Endodermal cell (in vitro differentiated cells): ENCODE results near the gene PRKCQ. TPM values are rescaled to one million over a fixed set of nuclear protein-coding genes. Genes with fewer than 3 reads are reported as not detected.

ENCODE experiments used
- DNase-seq: peaks from one replicate; pipeline ENCODE4 v3.0.0-alpha.2; 2017
- H3K27ac ChIP-seq: 2 replicates; pipeline ENCODE4 v1.5.1; 2013; ENCODE audit warnings: mild to moderate bottlenecking, low read depth, low read length, moderate library complexity
- H3K27me3 ChIP-seq: 2 replicates; pipeline ENCODE4 v1.6.1; 2013; ENCODE audit warnings: mild to moderate bottlenecking, low read length, moderate library complexity; ENCODE audit not compliant: insufficient read depth, control insufficient read depth, poor library complexity, severe bottlenecking
- H3K36me3 ChIP-seq: 2 replicates; pipeline ENCODE4 v1.7.0; 2013; ENCODE audit warnings: mild to moderate bottlenecking, low read length, moderate library complexity; ENCODE audit not compliant: control insufficient read depth, insufficient read depth
- H3K4me1 ChIP-seq: one replicate; pipeline ENCODE4 v1.7.0; 2013; ENCODE audit warnings: low read length; ENCODE audit not compliant: control insufficient read depth, insufficient read depth
- H3K4me3 ChIP-seq: 2 replicates; pipeline ENCODE4 v1.5.1; 2013; ENCODE audit warnings: mild to moderate bottlenecking, low read length, moderate library complexity
- H3K9ac ChIP-seq: 2 replicates; pipeline ENCODE4 v1.6.1; 2013; ENCODE audit warnings: mild to moderate bottlenecking, low read length, moderate library complexity; ENCODE audit not compliant: poor library complexity, severe bottlenecking; ENCODE audit errors: extremely low read depth
- H3K9me3 ChIP-seq: 2 replicates; pipeline ENCODE4 v1.6.1; 2013; ENCODE audit warnings: mild to moderate bottlenecking, low read length, moderate library complexity; ENCODE audit not compliant: control insufficient read depth
- H3K27ac Mint-ChIP-seq: 2 replicates; pipeline ENCODE4 v1.8.0; 2020; ENCODE audit warnings: mixed read lengths
- H3K27me3 Mint-ChIP-seq: 2 replicates; pipeline ENCODE4 v1.8.0; 2021; ENCODE audit warnings: mild to moderate bottlenecking, mixed read lengths; ENCODE audit not compliant: insufficient read depth
- H3K36me3 Mint-ChIP-seq: 2 replicates; pipeline ENCODE4 v1.8.0; 2020; ENCODE audit warnings: low read depth, mixed read lengths
- H3K4me1 Mint-ChIP-seq: 2 replicates; pipeline ENCODE4 v1.8.0; 2020; ENCODE audit warnings: mixed read lengths
- H3K4me3 Mint-ChIP-seq: 2 replicates; pipeline ENCODE4 v1.8.0; 2020; ENCODE audit warnings: mild to moderate bottlenecking, moderate library complexity, mixed read lengths
- H3K9me3 Mint-ChIP-seq: 2 replicates; pipeline ENCODE4 v1.8.0; 2020; ENCODE audit warnings: mild to moderate bottlenecking, mixed read lengths
- CTCF ChIP-seq: fragments of 200-600 bp; sonication (generic); conservative IDR thresholded peaks from 2 replicates; pipeline ENCODE4 v1.5.0; 2021; ENCODE audit warnings: antibody characterized with exemption, mild to moderate bottlenecking
- WGBS, 2 experiments: methylation state at CpG; one replicate each; pipeline versions ENCODE4 v1.1.5 to v1.1.7; 2013; ENCODE audit warnings: missing lambda C conversion rate in 2 of 2, mixed read lengths in 1 of 2; ENCODE audit not compliant: insufficient coverage in 1 of 2, insufficient read length in 1 of 2; 5-methylcytosine and 5-hydroxymethylcytosine counted together
- total RNA-seq, 2 donors: library from RNA; stranded (reverse); fragmentation: NEBNext Ultra II Directional in 1 of 2; extraction: Animal tissue kit (Norgen Biotek cat#: 25700) in 1 of 2; gene quantifications; 2 replicates in 1 of 2; 3 replicates in 1 of 2; pipeline ENCODE4 v1.2.1, GENCODE V29; 2021

Gene PRKCQ
- total RNA-seq, 2 donors from 2014 or later: 24.3 to 29.1 TPM

- no peak for DNase-seq
- peaks cover 12% of the 10 kb centered on the region for H3K9me3 Mint-ChIP-seq
- H3K36me3 ChIP-seq: peaks cover 93% of the 10 kb centered on the region
- WGBS, 2 experiments: 87 to 95% methylated on average over 3 of the region's 3 CpGs
- H3K27me3 Mint-ChIP-seq: no peaks in the 10 kb centered on the region
- H3K4me3 ChIP-seq: no peak overlapping the region
- TF ChIP-seq CTCF: no peak
- H3K36me3 Mint-ChIP-seq: peaks cover 73% of the 10 kb centered on the region
- H3K27ac Mint-ChIP-seq: no peak overlapping the region
- no peaks in the 10 kb centered on the region for H3K4me1 ChIP-seq
- H3K27ac ChIP-seq: no peak overlapping the region
- H3K9me3 ChIP-seq: peaks cover 25% of the 10 kb centered on the region
- H3K4me3 Mint-ChIP-seq: no peak overlapping the region
- no peak overlapping the region for H3K9ac ChIP-seq
- no peaks in the 10 kb centered on the region for H3K27me3 ChIP-seq
- peaks cover 8% of the 10 kb centered on the region for H3K4me1 Mint-ChIP-seq
These were observed 118.1 kb downstream of the PRKCQ start for GRCh38 chr10:6461961-6462360.

GRCh38 chr10:6460861-6461409 is 119.1 kb downstream of the PRKCQ start:
- Histone ChIP-seq H3K4me3 (no peak overlapping the region), H3K27ac (no peak overlapping the region), H3K9ac (no peak overlapping the region), H3K36me3 (peaks cover 93% of the 10 kb centered on the region), H3K4me1 (no peaks in the 10 kb centered on the region), H3K9me3 (peaks cover 34% of the 10 kb centered on the region), H3K27me3 (no peaks in the 10 kb centered on the region)
- peaks cover 82% of the 10 kb centered on the region for H3K36me3 Mint-ChIP-seq
- H3K9me3 Mint-ChIP-seq: peaks cover 12% of the 10 kb centered on the region
- WGBS, 2 experiments: 83 to 93% methylated on average over 2 of the region's 2 CpGs
- no peak overlapping the region for H3K27ac Mint-ChIP-seq
- no peak for TF ChIP-seq CTCF
- no peak overlapping the region for H3K4me3 Mint-ChIP-seq
- no peak for DNase-seq
- no peaks in the 10 kb centered on the region for H3K4me1 Mint-ChIP-seq
- H3K27me3 Mint-ChIP-seq: no peaks in the 10 kb centered on the region

GRCh38 chr10:6458814-6459213 is 121.3 kb downstream of the PRKCQ start:
- Mint-ChIP-seq H3K9me3 (peaks cover 19% of the 10 kb centered on the region), H3K27me3 (no peaks in the 10 kb centered on the region), H3K36me3 (peaks cover 87% of the 10 kb centered on the region), H3K4me1 (no peaks in the 10 kb centered on the region), H3K27ac (no peak overlapping the region), H3K4me3 (no peak overlapping the region)
- Histone ChIP-seq H3K9ac (no peak overlapping the region), H3K27ac (no peak overlapping the region), H3K27me3 (no peaks in the 10 kb centered on the region), H3K4me3 (no peak overlapping the region), H3K4me1 (no peaks in the 10 kb centered on the region), H3K9me3 (peaks cover 41% of the 10 kb centered on the region), H3K36me3 (peaks cover 96% of the 10 kb centered on the region)
- DNase-seq: no peak
- WGBS, 2 experiments: 92 to 93% methylated on average over 4 to 5 of the region's 5 CpGs
- no peak for TF ChIP-seq CTCF
